Thoracic aorta (tissue), 2 donors: Measurements from ENCODE around the gene LRRC27. TPM values are rescaled to one million over a fixed set of nuclear protein-coding genes. Genes with fewer than 3 reads are reported as not detected.
A peak's percentile ranks its signal among the peaks of the same experiment; 100 is the strongest.

ENCODE experiments used
- ATAC-seq: fragments of 150-250 bp; one replicate; pipeline ENCODE4 v1.8.0; 2017; ENCODE audit warnings: low read depth; ENCODE audit not compliant: insufficient number of reproducible peaks, low FRiP score
- DNase-seq: peaks from one replicate; pipeline ENCODE4 v3.0.0-alpha.2; 2020; ENCODE audit warnings: low spot score
- H3K27ac ChIP-seq, 2 donors: fragments of 200-600 bp; sonication (generic); 1 replicate in 1 of 2; 2 replicates in 1 of 2; pipeline ENCODE4 v1.5.1; 2016; ENCODE audit warnings: mild to moderate bottlenecking in 2 of 2, moderate library complexity in 2 of 2
- H3K27me3 ChIP-seq: fragments of 200-600 bp; sonication (generic); replicated peaks from 2 replicates; pipeline ENCODE4 v1.6.0; 2016; ENCODE audit warnings: mild to moderate bottlenecking; ENCODE audit not compliant: insufficient read depth
- H3K36me3 ChIP-seq: fragments of 200-600 bp; sonication (generic); one replicate; pipeline ENCODE4 v1.5.1; 2016
- H3K4me1 ChIP-seq, 2 donors: fragments of 200-600 bp; sonication (generic); 1 replicate in 1 of 2; 2 replicates in 1 of 2; pipeline versions ENCODE4 v1.5.1 to v1.6.0; 2016; ENCODE audit warnings: low read depth in 2 of 2, mild to moderate bottlenecking in 1 of 2; ENCODE audit not compliant: control insufficient read depth in 1 of 2
- H3K4me3 ChIP-seq: fragments of 200-600 bp; sonication (generic); 2 replicates; pipeline ENCODE4 v1.5.1; 2016; ENCODE audit warnings: mild to moderate bottlenecking
- H3K9me3 ChIP-seq: fragments of 200-600 bp; sonication (generic); 2 replicates; pipeline ENCODE4 v1.5.1; 2016
- CTCF ChIP-seq: fragments of 200-600 bp; sonication (generic); IDR thresholded peaks from one replicate; pipeline ENCODE4 v1.5.1; 2019; ENCODE audit warnings: antibody characterized with exemption
- total RNA-seq, 2 donors: library from RNA; depleted of rRNA; stranded (reverse); fragments of >200 nt; gene quantifications; one replicate each; pipeline versions ENCODE4 v1.1.0 to v1.2.3, GENCODE V29; 2016

LRRC27 gene
- total RNA-seq, 2 donors from 2014 or later, result 3.2 to 8.9 TPM

GRCh38 chr10:132363376-132363775, 31.4 kb downstream of the LRRC27 start:
- no peaks in the 10 kb centered on the region for H3K9me3 ChIP-seq
- no peak for ATAC-seq
- no peak overlapping the region for H3K4me3 ChIP-seq
- H3K27me3 ChIP-seq, result no peaks in the 10 kb centered on the region
- TF ChIP-seq CTCF, result no peak
- peaks cover 6% of the 10 kb centered on the region for H3K36me3 ChIP-seq
- no peak for DNase-seq
- no peak overlapping the region for H3K27ac ChIP-seq
- H3K4me1 ChIP-seq, result no peaks in the 10 kb centered on the region

DNA sequence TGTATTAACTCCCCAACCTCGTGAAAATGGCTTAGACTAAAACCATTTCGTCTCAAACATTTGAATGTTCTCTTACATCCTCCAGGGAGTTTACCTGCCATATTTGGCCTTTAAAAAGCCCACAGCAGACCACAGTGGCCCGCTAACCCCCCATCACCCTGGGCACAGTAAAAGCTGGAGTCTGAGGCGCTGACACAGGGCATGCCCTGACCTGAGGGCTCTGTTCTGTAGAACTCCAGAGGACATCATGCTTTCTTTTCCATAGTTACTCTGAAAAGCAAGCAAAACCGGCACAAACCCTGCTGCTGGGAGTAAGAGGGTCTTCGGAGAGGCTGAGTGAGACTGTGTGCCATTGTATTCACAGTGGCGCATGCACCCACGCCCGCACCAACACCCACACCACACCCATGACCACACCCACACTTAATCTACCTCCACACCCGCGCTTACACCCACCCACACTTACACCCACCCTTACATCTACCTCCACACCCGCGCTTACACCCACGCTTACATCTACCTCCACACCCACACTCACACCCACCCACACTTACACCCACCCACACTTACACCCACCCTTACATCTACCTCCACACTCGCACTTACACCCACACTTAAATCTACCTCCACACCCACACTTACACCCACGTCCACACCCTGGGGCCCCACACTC, 32.1 kb downstream of the LRRC27 start:
- Histone ChIP-seq H3K36me3 (peaks cover 6% of the 10 kb centered on the region), H3K4me1 (no peaks in the 10 kb centered on the region), H3K9me3 (no peaks in the 10 kb centered on the region), H3K4me3 (no peak overlapping the region), H3K27ac (no peak overlapping the region), H3K27me3 (no peaks in the 10 kb centered on the region)
- no peak for DNase-seq
- TF ChIP-seq CTCF, result no peak
- peak; percentile 94 for ATAC-seq

GRCh38 chr10:132364594-132364970, 32.6 kb downstream of the LRRC27 start:
- H3K27me3 ChIP-seq, result no peaks in the 10 kb centered on the region
- H3K36me3 ChIP-seq, result peaks cover 6% of the 10 kb centered on the region
- no peak overlapping the region for H3K27ac ChIP-seq
- no peak for TF ChIP-seq CTCF
- no peaks in the 10 kb centered on the region for H3K4me1 ChIP-seq
- no peak overlapping the region for H3K4me3 ChIP-seq
- no peaks in the 10 kb centered on the region for H3K9me3 ChIP-seq
- DNase-seq (no peak), ATAC-seq (no peak)

GRCh38 chr10:132365102-132365501, 33.1 kb downstream of the LRRC27 start:
- H3K4me3 ChIP-seq, result no peak overlapping the region
- H3K36me3 ChIP-seq, result peaks cover 6% of the 10 kb centered on the region
- H3K27ac ChIP-seq, result no peak overlapping the region
- DNase-seq (no peak), ATAC-seq (no peak)
- H3K9me3 ChIP-seq, result no peaks in the 10 kb centered on the region
- TF ChIP-seq CTCF, result no peak
- H3K4me1 ChIP-seq, result no peaks in the 10 kb centered on the region
- no peaks in the 10 kb centered on the region for H3K27me3 ChIP-seq

- no peak for DNase-seq
- no peaks in the 10 kb centered on the region for H3K9me3 ChIP-seq
- no peak overlapping the region for H3K4me3 ChIP-seq
- no peak for ATAC-seq
- TF ChIP-seq CTCF, result no peak
- no peak overlapping the region for H3K27ac ChIP-seq
- H3K36me3 ChIP-seq, result peaks cover 6% of the 10 kb centered on the region
- H3K27me3 ChIP-seq, result no peaks in the 10 kb centered on the region
- H3K4me1 ChIP-seq, result no peaks in the 10 kb centered on the region
Measured at GRCh38 chr10:132366006-132366405, 34.0 kb downstream of the LRRC27 start.
